GM19025 (cell line): ENCODE data around the gene AP2A1.
A peak's percentile ranks its signal among the peaks of the same experiment; 100 is the strongest.
"Not testable (repeated sequence)": the region's sequence is repeated elsewhere in the genome, so short reads cannot be mapped to it uniquely, and the experiment has no call there.

Experiments used
- ATAC-seq: cut with Tn5 transposase; IDR thresholded peaks from one replicate; pipeline ENCODE4 v1.9.1; 2021; ENCODE audit warnings: mild to moderate bottlenecking, low read depth, moderate library complexity; ENCODE audit not compliant: unreplicated experiment

The AP2A1 gene

DNA sequence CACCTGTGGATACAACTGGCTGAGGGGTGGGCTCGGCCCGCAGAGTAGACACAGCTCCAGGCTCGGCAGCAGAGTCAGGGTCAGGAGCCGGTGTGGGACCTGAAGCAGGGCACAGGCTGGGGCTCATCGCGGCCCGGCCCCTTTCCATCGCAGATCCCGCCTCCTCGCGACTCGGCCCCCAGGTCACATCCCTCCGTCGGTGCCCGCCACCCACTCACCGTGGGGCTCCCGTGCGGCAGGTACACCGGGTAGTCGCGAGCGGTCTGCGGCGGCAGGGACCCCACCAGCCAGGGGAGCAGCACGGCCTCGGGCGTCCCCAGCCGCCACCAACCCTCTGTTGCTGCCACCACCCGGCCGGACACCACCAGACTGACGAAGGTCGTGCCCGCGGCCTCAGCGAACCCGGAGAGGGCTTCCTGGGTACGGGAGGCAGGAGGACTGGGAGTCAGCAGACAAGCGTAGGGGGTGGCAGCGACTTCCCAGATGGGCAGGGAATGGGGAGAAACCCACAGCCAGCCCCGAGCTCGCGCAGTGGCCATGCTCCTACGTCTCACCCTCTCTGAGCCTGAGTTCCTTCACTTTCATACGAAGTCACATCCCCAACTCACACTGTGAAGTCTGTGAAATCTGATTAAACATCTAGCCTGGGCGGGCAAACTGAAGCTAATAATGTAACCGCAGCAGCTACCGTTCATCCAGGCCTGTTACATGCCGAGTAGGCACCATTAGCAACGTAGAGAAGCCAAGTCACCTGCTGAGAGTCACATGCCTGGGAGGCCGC lies 42.5 kb downstream of the AP2A1 start:
- ATAC-seq = no peak

DNA sequence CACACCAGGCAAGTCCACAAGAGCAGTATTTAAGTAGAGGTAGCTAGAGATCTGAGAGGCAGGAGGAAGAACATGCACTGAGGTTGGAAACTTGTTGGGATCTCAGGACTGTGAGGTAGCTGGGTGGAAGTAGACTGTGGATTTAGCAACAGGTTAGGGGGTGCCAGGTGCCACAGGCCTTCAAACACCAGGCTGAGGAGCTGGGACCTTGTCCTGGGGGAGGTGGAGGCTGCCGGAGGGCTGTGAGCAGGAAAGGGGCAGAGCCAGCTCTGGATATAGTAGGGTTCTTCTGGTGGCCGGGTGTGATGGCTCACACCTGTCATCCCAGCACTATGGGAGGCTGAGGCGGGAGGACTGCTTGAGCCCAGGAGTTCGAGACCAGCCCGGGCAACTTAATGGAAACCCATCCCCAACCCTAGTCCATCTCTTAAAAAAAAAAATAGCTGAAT lies 43.2 kb downstream of the AP2A1 start:
- ATAC-seq = no peak

DNA sequence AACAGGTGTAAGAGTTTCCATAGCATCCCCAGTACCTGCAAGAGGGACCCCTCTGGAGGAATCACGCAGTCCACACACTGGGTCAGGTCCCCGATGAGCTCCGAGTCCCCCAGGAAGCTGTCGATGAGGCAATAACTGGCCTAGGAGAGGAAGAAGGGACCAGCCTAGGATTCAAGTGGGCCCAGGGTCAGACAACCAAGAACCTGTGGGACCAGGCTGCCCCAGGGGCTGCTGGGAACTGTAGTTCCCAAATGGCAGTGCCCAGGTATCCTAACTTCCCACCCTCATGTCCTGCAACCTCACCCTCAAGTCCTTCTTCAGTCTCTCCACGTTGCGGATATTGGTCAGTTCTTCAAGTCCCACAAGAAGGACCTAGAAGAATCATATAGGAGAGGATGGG lies 44.5 kb downstream of the AP2A1 start:
- ATAC-seq = no peak

DNA sequence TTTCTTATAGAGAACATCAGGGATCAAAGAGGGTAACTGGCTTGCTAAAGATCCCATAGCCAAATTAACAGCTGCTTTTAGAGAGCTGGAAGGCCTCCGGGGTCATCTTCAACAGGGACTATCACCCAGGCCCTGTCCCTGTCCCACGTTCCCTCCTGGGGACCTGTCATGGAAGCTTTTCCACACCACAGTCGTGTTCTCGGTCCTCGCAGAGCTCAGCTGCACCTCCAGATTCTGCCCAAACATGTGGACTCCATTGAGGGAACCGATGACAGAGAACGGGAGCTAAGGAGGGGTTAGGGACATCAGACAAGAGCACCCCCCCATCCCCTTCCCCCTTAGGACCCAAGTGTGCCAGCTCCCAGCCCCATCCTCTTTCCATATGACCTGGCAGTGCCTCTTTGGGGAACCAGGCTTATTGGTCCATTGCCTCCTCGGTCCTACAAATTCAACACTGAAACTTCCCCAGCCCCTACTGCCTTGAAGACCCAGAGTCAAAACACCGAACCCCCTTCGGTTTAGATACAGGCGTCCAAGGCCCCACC lies 45.7 kb downstream of the AP2A1 start:
- no peak for ATAC-seq

DNA sequence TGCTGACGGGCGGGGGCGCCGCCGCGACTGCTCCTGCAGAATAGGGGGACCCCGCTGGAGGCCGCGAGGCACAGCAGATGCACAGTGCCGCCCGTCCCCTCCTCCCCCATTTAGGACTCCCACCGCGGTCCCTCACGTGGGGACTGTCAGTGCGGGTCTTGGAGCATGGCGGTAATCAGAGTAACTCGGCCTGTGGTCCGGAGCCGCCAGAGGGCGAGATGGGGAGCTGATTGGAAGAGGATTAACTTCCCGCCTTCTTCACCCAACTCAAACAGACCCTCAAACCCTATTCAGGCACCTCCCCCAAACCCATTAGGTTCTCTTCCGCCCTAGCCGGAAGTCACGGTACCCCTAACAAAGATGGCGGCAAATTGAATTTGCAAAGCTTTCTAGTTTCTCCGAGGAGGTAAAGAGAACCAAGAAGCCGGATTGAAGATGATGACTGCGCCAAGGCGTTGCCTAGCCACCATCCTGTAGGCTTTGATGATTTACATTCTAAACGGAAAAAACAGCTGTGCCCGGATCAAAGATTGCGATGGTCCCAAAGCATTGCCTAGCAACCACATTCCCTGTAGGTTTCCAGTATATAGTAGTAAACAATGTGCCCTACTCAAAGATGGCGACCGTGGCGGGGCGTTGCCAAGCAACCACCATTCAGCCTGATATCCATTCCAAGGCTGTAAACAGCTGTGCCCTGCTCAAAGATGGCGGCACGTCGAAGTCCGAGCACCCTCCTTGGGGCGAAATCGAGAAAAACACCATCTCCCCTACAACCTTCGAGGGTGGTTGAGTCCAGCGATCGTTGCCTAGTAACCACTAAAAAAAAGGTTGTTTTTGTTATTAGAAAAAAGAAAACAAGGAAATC lies 46.4 kb downstream of the AP2A1 start, which contains the start of gene FUZ:
FUZ (minus strand) TSS at position 296 of the 865 bp plus-strand sequence; CDS start at position 110, 186 bp downstream.
- peak; percentile 48 for ATAC-seq

DNA sequence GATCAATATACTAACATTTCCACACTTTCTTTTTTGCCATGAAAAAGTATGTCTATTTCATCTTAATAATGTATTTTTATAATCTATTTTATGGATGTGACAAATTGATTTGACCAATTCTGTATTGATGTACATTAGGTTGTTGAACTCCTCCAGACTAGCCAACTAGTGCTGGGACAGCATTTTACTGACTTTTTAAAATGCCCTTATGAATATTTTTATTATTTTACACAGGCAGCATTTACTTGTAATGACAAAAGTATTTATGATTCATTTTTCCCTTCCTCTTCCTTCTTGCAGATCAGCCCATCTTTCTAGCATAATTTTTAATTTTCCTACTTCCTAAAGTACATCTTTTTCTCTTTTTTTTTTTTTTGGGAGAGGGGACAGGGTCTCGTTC lies 47.2 kb downstream of the AP2A1 start:
- no peak for ATAC-seq

DNA sequence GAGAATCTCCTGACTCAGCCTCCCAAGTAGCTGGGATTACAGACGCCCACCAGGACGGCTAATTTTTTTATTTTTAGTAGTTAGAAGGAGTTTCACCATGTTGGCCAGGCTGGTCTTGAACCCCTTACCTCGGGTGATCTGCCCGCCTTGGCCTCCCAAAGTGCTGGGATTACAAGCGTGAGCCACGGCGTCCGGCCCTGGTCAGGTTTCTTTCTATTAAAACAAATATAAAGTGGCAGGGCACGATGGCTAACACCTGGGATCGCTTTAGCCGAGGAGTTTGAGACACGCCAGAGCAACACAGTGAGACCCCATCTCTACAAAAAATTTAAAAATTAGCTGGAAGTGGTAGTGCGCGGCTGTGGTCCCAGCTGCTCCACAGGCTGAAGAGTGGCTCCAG lies 49.8 kb downstream of the AP2A1 start:
- ATAC-seq = no peak

DNA sequence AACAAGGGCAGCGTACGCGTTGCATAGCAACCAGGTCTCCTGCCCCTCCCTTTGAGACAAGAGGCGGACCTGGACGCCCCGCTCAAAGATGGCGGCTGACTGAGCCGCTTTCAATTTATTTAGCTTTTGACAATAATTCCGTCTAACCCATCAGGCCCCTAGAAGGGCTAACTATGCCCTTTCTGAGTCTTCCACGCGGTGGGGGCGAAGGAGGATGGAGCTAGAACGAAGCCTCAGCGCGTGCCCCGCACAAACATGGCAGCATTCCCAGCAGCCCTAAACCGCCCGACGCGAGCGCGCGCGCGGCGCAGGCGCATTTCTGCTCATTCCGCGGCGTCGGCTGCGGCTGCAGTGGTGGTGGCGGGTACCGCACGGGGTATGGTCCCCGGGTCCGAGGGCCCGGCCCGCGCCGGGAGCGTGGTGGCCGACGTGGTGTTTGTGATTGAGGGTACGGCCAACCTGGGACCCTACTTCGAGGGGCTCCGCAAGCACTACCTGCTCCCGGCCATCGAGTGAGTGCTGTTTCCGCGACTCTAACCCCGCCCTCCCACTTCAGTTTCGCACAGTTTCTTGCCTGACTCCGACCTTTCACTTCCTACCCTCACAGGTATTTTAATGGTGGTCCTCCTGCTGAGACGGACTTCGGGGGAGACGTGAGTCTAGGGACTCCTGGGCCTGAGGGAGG lies 51.3 kb downstream of the AP2A1 start, which contains the start of gene MED25:
MED25 (plus strand) TSS at position 326 of the 685 bp plus-strand sequence; CDS start at position 379, 53 bp downstream.
- ATAC-seq = peak; percentile 63

DNA sequence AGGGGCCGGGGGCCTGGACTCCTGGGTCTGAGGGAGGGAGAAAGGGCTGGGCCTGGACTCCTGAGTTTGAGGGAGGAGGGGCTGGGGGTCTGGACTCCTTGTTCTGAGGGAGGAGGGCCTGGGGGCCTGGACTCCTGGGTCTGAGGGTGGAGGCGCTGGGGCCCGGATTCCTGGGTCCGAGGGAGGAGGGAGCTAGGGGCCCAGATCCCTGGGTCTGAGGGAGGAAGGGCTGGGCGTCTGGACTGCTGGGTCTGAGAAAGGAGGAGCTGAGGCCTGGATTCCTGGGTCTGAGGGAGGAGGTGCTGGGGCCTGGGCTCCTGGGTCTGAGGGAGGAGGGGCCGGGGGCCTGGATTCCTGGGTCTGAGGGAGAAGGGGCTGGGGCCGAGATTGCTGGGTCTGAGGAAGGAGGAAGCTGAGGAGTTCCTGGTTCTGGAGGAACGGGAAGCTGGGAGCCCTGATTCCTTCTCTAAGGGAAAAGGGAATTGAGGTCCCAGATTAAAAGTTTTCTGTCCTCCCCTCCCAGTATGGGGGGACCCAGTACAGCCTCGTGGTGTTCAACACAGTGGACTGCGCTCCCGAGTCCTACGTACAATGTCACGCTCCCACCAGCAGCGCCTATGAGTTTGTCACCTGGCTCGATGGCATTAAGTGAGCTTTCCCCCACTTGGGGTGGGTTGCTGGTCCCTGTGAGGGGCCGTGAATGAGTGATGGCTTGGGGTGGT lies 52.0 kb downstream of the AP2A1 start:
- no peak for ATAC-seq

DNA sequence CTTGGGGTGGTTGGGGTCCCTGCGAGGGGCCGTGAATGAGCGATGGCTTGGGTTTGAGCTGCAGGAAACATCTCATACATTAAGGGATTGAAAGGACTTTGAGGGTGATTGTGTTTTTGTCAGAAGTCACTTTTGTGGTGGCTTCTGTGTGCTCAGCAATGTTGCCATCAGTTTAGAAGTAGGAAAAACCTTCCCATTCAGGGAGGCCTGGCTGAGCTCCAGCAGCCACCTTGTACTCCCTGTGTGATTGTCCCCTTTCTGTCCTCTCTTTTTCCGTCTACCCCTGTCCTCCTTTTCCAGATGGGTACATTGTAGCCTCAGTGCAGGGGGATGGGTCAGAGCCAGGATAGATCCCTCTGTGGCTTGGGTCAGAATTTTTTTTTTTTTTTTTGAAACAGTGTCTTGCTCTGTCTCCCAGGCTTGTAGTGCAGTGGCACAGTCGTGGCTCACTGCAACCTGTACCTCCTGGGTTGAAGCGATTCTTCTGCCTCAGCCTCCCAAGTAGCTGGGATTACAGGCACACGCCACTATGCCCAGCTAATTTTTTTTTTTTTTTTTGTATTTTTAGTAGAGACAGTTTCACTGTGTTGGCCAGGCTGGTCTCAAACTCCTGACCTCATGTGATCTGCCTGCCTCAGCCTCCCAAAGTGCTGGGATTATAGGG lies 52.8 kb downstream of the AP2A1 start:
- not testable (repeated sequence) for ATAC-seq

DNA sequence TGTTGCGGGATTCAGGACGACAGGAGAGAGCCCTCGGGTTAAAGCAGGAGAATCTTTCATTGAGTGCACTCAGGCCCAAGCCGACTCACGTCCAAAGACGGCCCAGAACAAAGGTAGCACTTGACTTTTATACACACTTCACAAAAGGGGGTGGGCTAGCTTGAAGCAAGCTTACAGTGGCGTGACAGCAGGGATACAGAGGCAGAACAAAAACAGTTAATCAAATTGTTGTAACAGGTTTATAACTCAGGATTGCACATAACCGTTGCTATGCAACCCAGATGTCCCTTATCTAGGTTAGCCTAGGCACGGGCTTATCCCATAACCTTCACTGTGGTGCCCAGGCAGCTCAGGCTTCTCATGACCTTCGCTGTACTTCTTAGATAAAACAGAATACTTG lies 53.3 kb downstream of the AP2A1 start:
- no peak for ATAC-seq

DNA sequence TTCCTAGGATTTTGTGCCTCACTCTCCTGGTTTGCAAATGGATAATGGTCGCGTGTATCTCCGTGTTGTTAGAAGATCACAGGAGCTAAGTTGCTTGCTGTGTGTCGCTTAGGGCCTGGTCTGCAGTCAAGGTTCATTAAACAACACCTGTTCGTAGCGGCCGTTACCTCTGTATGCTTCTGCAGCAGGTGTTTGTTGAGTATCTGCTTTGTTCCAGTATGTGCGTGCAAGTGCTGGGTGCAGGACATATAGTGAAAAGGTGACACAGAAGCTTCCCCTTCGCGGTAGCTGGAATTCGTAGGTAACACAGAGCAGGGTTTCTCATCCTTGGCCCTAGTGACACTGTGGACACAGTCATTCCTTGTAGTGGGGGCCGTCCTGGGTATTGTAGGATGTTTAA lies 56.7 kb downstream of the AP2A1 start:
- no peak for ATAC-seq

DNA sequence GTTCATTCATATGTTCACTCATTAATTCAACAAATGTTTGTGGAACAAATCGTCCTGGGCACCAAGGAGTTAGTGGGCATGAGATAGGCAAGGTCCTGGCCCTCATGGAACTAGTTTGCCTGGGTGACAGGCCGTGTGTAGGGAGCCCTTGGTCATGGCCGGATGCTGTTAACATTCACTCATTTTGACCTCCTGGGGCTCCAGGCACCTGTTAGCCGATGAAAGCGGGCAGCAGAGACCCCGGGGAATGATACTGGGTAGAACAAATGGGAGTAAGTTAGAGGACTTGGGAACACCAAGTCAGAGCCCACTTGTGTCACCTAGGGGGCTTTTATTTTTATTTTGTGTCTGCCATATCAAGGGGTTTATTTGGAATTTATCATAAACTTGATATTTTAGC lies 57.9 kb downstream of the AP2A1 start:
- ATAC-seq = no peak

DNA sequence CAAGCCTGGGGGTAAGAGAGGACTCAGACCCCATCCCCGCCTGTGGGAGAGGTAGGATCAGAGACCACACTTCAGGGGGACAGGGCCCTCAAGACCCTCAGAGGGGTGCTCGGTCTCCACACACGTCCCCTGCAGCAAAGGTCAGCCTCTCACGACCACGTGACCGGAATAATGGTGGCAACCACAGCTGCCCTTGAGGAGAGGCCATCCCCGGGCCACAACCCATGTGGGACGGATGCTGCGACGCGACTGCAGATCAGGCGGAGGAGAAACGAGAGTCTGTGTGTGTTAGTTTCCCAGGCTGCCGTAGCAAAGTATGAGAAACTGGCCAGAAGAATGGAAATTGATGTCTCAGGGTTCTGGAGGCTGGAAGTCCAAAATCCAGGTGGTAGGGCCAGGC lies 60.2 kb downstream of the AP2A1 start:
- no peak for ATAC-seq

DNA sequence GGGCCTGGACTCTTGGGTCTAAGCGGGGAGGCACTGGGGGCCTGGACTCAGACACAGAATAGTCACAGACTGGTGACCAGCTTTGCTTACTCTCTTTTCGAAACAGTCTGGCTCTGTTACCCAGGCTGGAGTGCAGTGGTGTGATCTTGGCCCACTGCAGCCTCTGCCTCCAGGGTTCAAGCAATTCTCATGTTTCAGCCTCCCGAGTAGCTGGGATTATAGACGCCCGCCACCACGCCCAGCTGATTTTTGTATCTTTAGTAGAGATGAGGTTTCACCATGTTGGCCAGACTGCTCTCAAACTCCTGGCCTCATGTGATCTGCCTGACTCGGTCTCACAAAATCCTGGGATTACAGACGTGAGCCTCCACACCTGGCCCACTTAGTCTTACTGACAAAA lies 62.4 kb downstream of the AP2A1 start:
- no peak for ATAC-seq

DNA sequence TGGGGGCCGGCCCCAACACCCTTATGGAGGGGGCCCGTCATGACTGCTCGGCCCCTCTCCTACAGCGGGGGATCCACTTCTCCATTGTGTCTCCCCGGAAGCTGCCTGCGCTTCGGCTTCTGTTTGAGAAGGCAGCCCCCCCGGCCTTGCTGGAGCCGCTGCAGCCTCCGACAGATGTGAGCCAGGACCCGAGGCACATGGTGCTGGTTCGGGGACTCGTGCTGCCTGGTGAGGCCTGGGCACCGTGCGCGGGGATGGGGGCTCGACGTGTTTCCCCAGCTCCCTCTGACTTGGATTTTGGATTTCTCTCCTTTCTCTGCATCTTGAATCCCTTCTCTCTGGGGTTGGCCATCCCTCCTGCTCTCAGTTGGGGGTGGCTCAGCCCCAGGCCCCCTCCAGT lies 62.9 kb downstream of the AP2A1 start:
- no peak for ATAC-seq

DNA sequence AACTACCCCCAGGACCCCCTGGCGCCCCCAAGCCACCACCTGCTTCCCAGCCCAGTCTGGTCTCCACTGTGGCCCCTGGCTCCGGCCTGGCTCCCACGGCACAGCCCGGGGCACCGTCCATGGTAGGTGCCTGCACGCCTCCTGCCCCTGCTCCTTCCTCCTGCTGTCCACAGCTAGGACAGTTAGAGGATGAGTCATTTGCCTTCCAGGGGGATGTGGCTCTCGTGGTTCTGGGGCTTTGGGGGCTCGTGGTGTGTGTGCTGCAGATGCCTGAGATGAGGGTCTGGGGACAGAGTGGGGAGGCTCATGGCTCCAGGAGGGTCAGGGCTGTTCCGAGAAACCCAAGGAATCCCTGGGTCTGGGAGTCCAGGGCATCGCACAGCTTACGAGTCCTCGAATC lies 64.0 kb downstream of the AP2A1 start:
- no peak for ATAC-seq

DNA sequence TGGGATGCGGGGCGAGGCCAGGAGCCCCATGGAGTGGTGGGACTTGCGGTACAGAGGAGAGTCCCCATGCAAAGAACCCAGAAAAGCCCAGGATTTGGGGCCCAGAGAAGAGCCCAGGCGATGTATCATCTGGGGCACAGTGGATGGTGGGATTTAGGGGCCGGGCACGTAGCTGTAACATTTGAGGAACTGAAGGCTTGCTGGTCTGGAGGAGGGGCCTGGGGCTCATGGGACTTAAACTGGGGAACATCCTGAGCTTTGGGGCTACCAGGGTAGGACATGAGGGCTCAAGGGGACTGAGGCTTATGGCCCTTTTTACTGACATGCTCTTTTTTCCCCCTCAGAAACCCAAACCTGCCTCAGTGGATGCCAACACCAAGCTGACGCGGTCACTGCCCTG lies 64.8 kb downstream of the AP2A1 start:
- ATAC-seq = no peak

DNA sequence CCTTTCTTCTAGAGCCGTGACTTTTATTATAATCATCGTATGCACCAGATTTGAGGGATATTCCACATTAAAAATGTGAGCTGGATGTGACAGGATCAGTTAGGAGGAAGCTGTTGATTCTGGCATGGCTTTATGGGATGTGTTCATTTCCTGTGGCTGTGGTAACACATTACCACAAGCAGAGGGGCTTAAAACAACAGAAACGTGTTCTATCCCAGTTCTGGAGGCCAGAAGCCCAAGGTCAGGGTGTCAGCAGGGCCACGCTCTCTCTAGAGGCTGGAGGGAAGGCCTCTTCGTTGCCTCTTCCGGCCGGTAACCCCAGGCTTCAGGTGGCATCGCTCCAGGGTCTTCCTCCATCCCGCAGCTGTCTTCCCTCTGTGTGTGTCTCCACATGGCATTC lies 65.8 kb downstream of the AP2A1 start:
- ATAC-seq = no peak
